H9 (cell line): Measurements from ENCODE around the gene TULP3. TPM values are rescaled to one million over a fixed set of nuclear protein-coding genes. Genes with fewer than 3 reads are reported as not detected.
A peak's percentile ranks its signal among the peaks of the same experiment; 100 is the strongest.

Experiments
- DNase-seq: peaks from one replicate; pipeline ENCODE4 v3.0.0-alpha.2; 2017
- H2AFZ ChIP-seq: one replicate; pipeline ENCODE4 v1.6.1; 2013; ENCODE audit warnings: mild to moderate bottlenecking, low read length, control low read depth, moderate library complexity
- H2AK5ac ChIP-seq: 2 replicates; pipeline ENCODE4 v1.6.1; 2013; ENCODE audit warnings: low read length, control low read depth, mixed read lengths; ENCODE audit not compliant: insufficient read length
- H2BK120ac ChIP-seq: one replicate; pipeline ENCODE4 v1.6.1; 2013; ENCODE audit warnings: low read depth, mild to moderate bottlenecking, low read length, control low read depth, inconsistent platforms; ENCODE audit not compliant: poor library complexity, severe bottlenecking
- H2BK12ac ChIP-seq: 2 replicates; pipeline ENCODE4 v1.6.1; 2013; ENCODE audit warnings: low read length, control low read depth, mixed read lengths, low read depth; ENCODE audit not compliant: insufficient read length
- H2BK15ac ChIP-seq: 2 replicates; pipeline ENCODE4 v1.6.1; 2013; ENCODE audit warnings: low read depth, low read length, control low read depth
- H2BK20ac ChIP-seq: one replicate; pipeline ENCODE4 v1.6.1; 2013; ENCODE audit warnings: low read depth, mild to moderate bottlenecking, low read length, control low read depth, inconsistent platforms; ENCODE audit not compliant: poor library complexity, severe bottlenecking
- H2BK5ac ChIP-seq: 2 replicates; pipeline ENCODE4 v1.6.1; 2013; ENCODE audit warnings: low read length, control low read depth, mixed read lengths; ENCODE audit not compliant: insufficient read length
- H3K14ac ChIP-seq: 2 replicates; pipeline ENCODE4 v1.6.1; 2013; ENCODE audit warnings: low read length, control low read depth; ENCODE audit not compliant: insufficient read depth
- H3K18ac ChIP-seq: 2 replicates; pipeline ENCODE4 v1.6.1; 2013; ENCODE audit warnings: low read depth, mild to moderate bottlenecking, mixed read lengths, low read length, control low read depth; ENCODE audit not compliant: insufficient read length
- H3K23ac ChIP-seq: 2 replicates; pipeline ENCODE4 v1.6.1; 2013; ENCODE audit warnings: low read length, control low read depth, mixed read lengths, low read depth; ENCODE audit not compliant: insufficient read length
- H3K23me2 ChIP-seq: 2 replicates; pipeline ENCODE4 v1.6.1; 2013; ENCODE audit warnings: low read depth, mild to moderate bottlenecking, mixed read lengths, low read length, control low read depth; ENCODE audit not compliant: insufficient read length, poor library complexity, severe bottlenecking
- H3K27ac ChIP-seq: 2 replicates; pipeline ENCODE4 v1.5.1; 2013; ENCODE audit warnings: low read length, control low read depth, mixed read lengths, low read depth; ENCODE audit not compliant: insufficient read length
- H3K27me3 ChIP-seq: 2 replicates; pipeline ENCODE4 v1.6.1; 2013; ENCODE audit warnings: low read length, control low read depth, inconsistent platforms; ENCODE audit not compliant: insufficient read depth
- H3K4ac ChIP-seq: 2 replicates; pipeline ENCODE4 v1.6.1; 2013; ENCODE audit warnings: low read depth, mild to moderate bottlenecking, control low read depth, inconsistent platforms, low read length, moderate library complexity
- H3K4me1 ChIP-seq: 2 replicates; pipeline ENCODE4 v1.6.1; 2013; ENCODE audit warnings: low read length, control low read depth, inconsistent platforms; ENCODE audit not compliant: insufficient read depth
- H3K4me2 ChIP-seq: 2 replicates; pipeline ENCODE4 v1.6.1; 2013; ENCODE audit warnings: low read length, control low read depth, mixed read lengths; ENCODE audit not compliant: insufficient read length, insufficient read depth
- H3K56ac ChIP-seq: 2 replicates; pipeline ENCODE4 v1.6.1; 2013; ENCODE audit warnings: low read depth, mild to moderate bottlenecking, mixed read lengths, low read length, control low read depth; ENCODE audit not compliant: insufficient read length
- H3K79me1 ChIP-seq: 2 replicates; pipeline ENCODE4 v1.6.1; 2013; ENCODE audit warnings: low read depth, mild to moderate bottlenecking, moderate library complexity, low read length, control low read depth, inconsistent platforms; ENCODE audit not compliant: insufficient read depth, poor library complexity, severe bottlenecking
- H3K79me2 ChIP-seq: 2 replicates; pipeline ENCODE4 v1.6.1; 2013; ENCODE audit warnings: low read length, control low read depth, inconsistent platforms; ENCODE audit not compliant: insufficient read depth
- H3K9ac ChIP-seq: 2 replicates; pipeline ENCODE4 v1.6.1; 2013; ENCODE audit warnings: low read length, control low read depth, mixed read lengths; ENCODE audit not compliant: insufficient read length; ENCODE audit errors: extremely low read depth
- H3K9me3 ChIP-seq: one replicate; pipeline ENCODE4 v1.6.1; 2013; ENCODE audit warnings: low read depth, low read length, inconsistent platforms; ENCODE audit not compliant: control insufficient read depth
- H3T11ph ChIP-seq: one replicate; pipeline ENCODE4 v1.6.1; 2013; ENCODE audit warnings: mild to moderate bottlenecking, low read length, control low read depth, inconsistent platforms
- H4K20me1 ChIP-seq: one replicate; pipeline ENCODE4 v1.6.1; 2013; ENCODE audit not compliant: control insufficient read depth, insufficient read length, insufficient read depth
- H4K5ac ChIP-seq: 2 replicates; pipeline ENCODE4 v1.6.1; 2013; ENCODE audit warnings: low read depth, mild to moderate bottlenecking, mixed read lengths, low read length, control low read depth; ENCODE audit not compliant: insufficient read length
- H4K8ac ChIP-seq: replicated peaks from 2 replicates; pipeline ENCODE4 v1.6.1; 2013; ENCODE audit warnings: low read length, control low read depth, mixed read lengths, low read depth; ENCODE audit not compliant: insufficient read length
- H4K91ac ChIP-seq: 2 replicates; pipeline ENCODE4 v1.6.1; 2013; ENCODE audit warnings: low read depth, mild to moderate bottlenecking, moderate library complexity, mixed read lengths, low read length, control low read depth; ENCODE audit not compliant: insufficient read length
- H3K27ac Mint-ChIP-seq, 3 experiments: 2 replicates in 2 of 3; 3 replicates in 1 of 3; pipeline ENCODE4 v1.8.0; 2020 to 2021; ENCODE audit warnings: mixed read lengths in 3 of 3, mild to moderate bottlenecking in 1 of 3, moderate library complexity in 1 of 3
- H3K27me3 Mint-ChIP-seq: 2 replicates; pipeline ENCODE4 v1.8.0; 2021; ENCODE audit warnings: low read depth, mild to moderate bottlenecking, moderate library complexity, mixed read lengths
- H3K36me3 Mint-ChIP-seq, 3 experiments: 2 replicates in 2 of 3; 3 replicates in 1 of 3; pipeline ENCODE4 v1.8.0; 2020 to 2021; ENCODE audit warnings: low read depth in 3 of 3, mixed read lengths in 3 of 3; ENCODE audit not compliant: insufficient read depth in 1 of 3
- H3K4me1 Mint-ChIP-seq, 2 experiments: 2 replicates each; pipeline ENCODE4 v1.8.0; 2020; ENCODE audit warnings: mixed read lengths in 2 of 2
- H3K4me3 Mint-ChIP-seq, 2 experiments: 2 replicates in 1 of 2; 3 replicates in 1 of 2; pipeline ENCODE4 v1.8.0; 2020 to 2021; ENCODE audit warnings: mild to moderate bottlenecking in 2 of 2, mixed read lengths in 2 of 2, moderate library complexity in 1 of 2
- H3K9me3 Mint-ChIP-seq, 2 experiments: 2 replicates in 1 of 2; 3 replicates in 1 of 2; pipeline ENCODE4 v1.8.0; 2020; ENCODE audit warnings: mild to moderate bottlenecking in 2 of 2, mixed read lengths in 2 of 2, moderate library complexity in 1 of 2
- WGBS: extraction: QIAGEN DNeasy Blood & Tissue Kit; methylation state at CpG from one replicate; pipeline ENCODE4 v1.1.7; 2013; ENCODE audit warnings: missing lambda C conversion rate, low lambda C conversion rate, mixed read lengths; ENCODE audit not compliant: insufficient read length; ENCODE audit errors: extremely low coverage; 5-methylcytosine and 5-hydroxymethylcytosine counted together
- long read RNA-seq: library from polyadenylated mRNA; unstranded; transcript quantifications from one replicate; pipeline ENCODE4 v2.0.0, GENCODE V29; 2020
- total RNA-seq: library from RNA; stranded (reverse); gene quantifications from 2 replicates; pipeline ENCODE4 v1.2.1, GENCODE V29; 2021
- TF ChIP-seq, protein P1 (sequence below): fragments of 200-600 bp; sonication (generic); conservative IDR thresholded peaks from 3 replicates; pipeline ENCODE4 v1.8.0; 2021; ENCODE audit warnings: antibody characterized with exemption, mild to moderate bottlenecking

The TULP3 gene, protein sequence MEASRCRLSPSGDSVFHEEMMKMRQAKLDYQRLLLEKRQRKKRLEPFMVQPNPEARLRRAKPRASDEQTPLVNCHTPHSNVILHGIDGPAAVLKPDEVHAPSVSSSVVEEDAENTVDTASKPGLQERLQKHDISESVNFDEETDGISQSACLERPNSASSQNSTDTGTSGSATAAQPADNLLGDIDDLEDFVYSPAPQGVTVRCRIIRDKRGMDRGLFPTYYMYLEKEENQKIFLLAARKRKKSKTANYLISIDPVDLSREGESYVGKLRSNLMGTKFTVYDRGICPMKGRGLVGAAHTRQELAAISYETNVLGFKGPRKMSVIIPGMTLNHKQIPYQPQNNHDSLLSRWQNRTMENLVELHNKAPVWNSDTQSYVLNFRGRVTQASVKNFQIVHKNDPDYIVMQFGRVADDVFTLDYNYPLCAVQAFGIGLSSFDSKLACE
- 21.4 and 22.3 TPM in 2 replicates for total RNA-seq
- long read RNA-seq, transcript TULP3-202 (11 exons, 3,076 nt) = major isoform, 56 of 106 reads
- long read RNA-seq, partial matches to known transcripts = 3 of 106 reads
- long read RNA-seq, other reads (novel, unspliced or antisense) = 45 of 106 reads

GRCh38 chr12:2890388-2891239, at the start of gene TULP3:
TSS of gene TULP3 (plus strand) at chr12:2890891. CDS start at chr12:2890948, 57 bp downstream.
- H3K27me3 Mint-ChIP-seq = 0 out of 2 replicates have a peak, but pooled peaks cover 3% of the 10 kb centered on the region

More at GRCh38 chr12:2890388-2891239, at the start of gene TULP3:
- Histone ChIP-seq H4K5ac (no peak within 1 kb of the TSS), H4K8ac (no peak within 1 kb of the TSS), H3K9ac (peak within 1 kb of the TSS; percentile 32), H3K23ac (no peak within 1 kb of the TSS), H2BK120ac (no peak within 1 kb of the TSS), H3K27ac (no peak within 1 kb of the TSS), H4K20me1 (peaks cover 3% of the 10 kb centered on the region), H3T11ph (no peak within 1 kb of the TSS), H3K4ac (no peak within 1 kb of the TSS), H2BK5ac (no peak within 1 kb of the TSS), H2BK12ac (no peak within 1 kb of the TSS), H2BK15ac (no peak within 1 kb of the TSS), H3K14ac (peak within 1 kb of the TSS; percentile 83; the same call in 1 of the 2 replicates), H3K23me2 (peaks cover 5% of the 10 kb centered on the region), H2AFZ (no peak within 1 kb of the TSS), H3K27me3 (no peaks in the 10 kb centered on the region), H2BK20ac (no peak within 1 kb of the TSS), H3K9me3 (no peaks in the 10 kb centered on the region), H3K4me1 (no peaks in the 10 kb centered on the region), H3K4me2 (peak within 1 kb of the TSS; percentile 60), H3K18ac (peak within 1 kb of the TSS; percentile 83), H3K79me2 (0 out of 2 replicates have a peak, but pooled peaks cover 1% of the 10 kb centered on the region), H3K79me1 (peaks cover 2% of the 10 kb centered on the region), H2AK5ac (no peak within 1 kb of the TSS), H4K91ac (no peak within 1 kb of the TSS), H3K56ac (no peak within 1 kb of the TSS)
- peak within 1 kb of the TSS; percentile 94 to 95 (median 95) for H3K27ac Mint-ChIP-seq
- TF ChIP-seq, protein P1, sequence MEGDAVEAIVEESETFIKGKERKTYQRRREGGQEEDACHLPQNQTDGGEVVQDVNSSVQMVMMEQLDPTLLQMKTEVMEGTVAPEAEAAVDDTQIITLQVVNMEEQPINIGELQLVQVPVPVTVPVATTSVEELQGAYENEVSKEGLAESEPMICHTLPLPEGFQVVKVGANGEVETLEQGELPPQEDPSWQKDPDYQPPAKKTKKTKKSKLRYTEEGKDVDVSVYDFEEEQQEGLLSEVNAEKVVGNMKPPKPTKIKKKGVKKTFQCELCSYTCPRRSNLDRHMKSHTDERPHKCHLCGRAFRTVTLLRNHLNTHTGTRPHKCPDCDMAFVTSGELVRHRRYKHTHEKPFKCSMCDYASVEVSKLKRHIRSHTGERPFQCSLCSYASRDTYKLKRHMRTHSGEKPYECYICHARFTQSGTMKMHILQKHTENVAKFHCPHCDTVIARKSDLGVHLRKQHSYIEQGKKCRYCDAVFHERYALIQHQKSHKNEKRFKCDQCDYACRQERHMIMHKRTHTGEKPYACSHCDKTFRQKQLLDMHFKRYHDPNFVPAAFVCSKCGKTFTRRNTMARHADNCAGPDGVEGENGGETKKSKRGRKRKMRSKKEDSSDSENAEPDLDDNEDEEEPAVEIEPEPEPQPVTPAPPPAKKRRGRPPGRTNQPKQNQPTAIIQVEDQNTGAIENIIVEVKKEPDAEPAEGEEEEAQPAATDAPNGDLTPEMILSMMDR = no peak
- H3K9me3 Mint-ChIP-seq = no peaks in the 10 kb centered on the region
- WGBS = no CpG with 5 or more reads among the region's 83 CpGs
- H3K36me3 Mint-ChIP-seq = peaks cover 13 to 32% (median 28%) of the 10 kb centered on the region in 3 experiments
- peak within 1 kb of the TSS; percentile 89 to 97 for H3K4me3 Mint-ChIP-seq
- peak; percentile 99 for DNase-seq
- H3K4me1 Mint-ChIP-seq = peaks cover 10 to 16% of the 10 kb centered on the region in 2 experiments
